ENCODE data around the gene POLE3.
A peak's percentile ranks its signal among the peaks of the same experiment; 100 is the strongest.
"Not testable (repeated sequence)": the region's sequence is repeated elsewhere in the genome, so short reads cannot be mapped to it uniquely, and the experiment has no call there.

The POLE3 gene

GRCh38 chr9:113410207-113410864, at the start of gene POLE3, which contains the start of gene C9orf43:
Gene POLE3 (minus strand): TSS chr9:113410675. CDS start chr9:113410293, 382 bp downstream.
Gene C9orf43 (plus strand): TSS chr9:113410747. CDS start chr9:113413494, 2,747 bp downstream.
- peak; percentile 96 for DNase-seq

- no peak for DNase-seq
Observed at GRCh38 chr9:113456235-113456634, 45.8 kb upstream of the POLE3 start.

- DNase-seq: no peak
Observed at GRCh38 chr9:113454914-113455761, 44.7 kb upstream of the POLE3 start.

GRCh38 chr9:113452113-113452605, 41.7 kb upstream of the POLE3 start:
- no peak for DNase-seq

- no peak for DNase-seq
Observed at GRCh38 chr9:113449376-113449775, 38.9 kb upstream of the POLE3 start.

- DNase-seq: no peak
Observed at GRCh38 chr9:113446323-113446740, 35.9 kb upstream of the POLE3 start.

GRCh38 chr9:113444736-113445135, 34.3 kb upstream of the POLE3 start:
- no peak for DNase-seq

GRCh38 chr9:113437716-113438115, 27.2 kb upstream of the POLE3 start:
- not testable (repeated sequence) for DNase-seq

GRCh38 chr9:113436728-113437515, 26.4 kb upstream of the POLE3 start:
- no peak for DNase-seq

GRCh38 chr9:113431191-113431590, 20.7 kb upstream of the POLE3 start:
- no peak for DNase-seq

GRCh38 chr9:113428062-113428615, 17.7 kb upstream of the POLE3 start:
- no peak for DNase-seq

- DNase-seq: no peak
Observed at GRCh38 chr9:113427629-113428028, 17.2 kb upstream of the POLE3 start.

- DNase-seq: no peak
Observed at GRCh38 chr9:113426701-113427100, 16.2 kb upstream of the POLE3 start.

- DNase-seq: no peak
Observed at GRCh38 chr9:113425072-113425471, 14.6 kb upstream of the POLE3 start.

GRCh38 chr9:113421726-113422125, 11.3 kb upstream of the POLE3 start:
- DNase-seq: no peak

- DNase-seq: no peak
Observed at GRCh38 chr9:113417370-113417769, 6.9 kb upstream of the POLE3 start.

GRCh38 chr9:113416149-113416721, 5.8 kb upstream of the POLE3 start:
- no peak for DNase-seq

- DNase-seq: no peak
Observed at GRCh38 chr9:113409883-113410206, 630 bp downstream of the POLE3 start.

GRCh38 chr9:113409481-113409880, 994 bp downstream of the POLE3 start:
- no peak for DNase-seq

GRCh38 chr9:113406873-113407511, 3.5 kb downstream of the POLE3 start:
- peak; percentile 59 for DNase-seq

- DNase-seq: not testable (repeated sequence)
Observed at GRCh38 chr9:113406353-113406752, 4.1 kb downstream of the POLE3 start.

GRCh38 chr9:113403646-113404045, 6.8 kb downstream of the POLE3 start:
- no peak for DNase-seq
